ENCODE measurements around the gene HOXA3. TPM values are rescaled to one million over a fixed set of nuclear protein-coding genes. Genes with fewer than 3 reads are reported as not detected.
A peak's percentile ranks its signal among the peaks of the same experiment; 100 is the strongest.

HOXA3 gene
- total RNA-seq, 1 donor from 2014 or later, result 92.8 TPM

DNA sequence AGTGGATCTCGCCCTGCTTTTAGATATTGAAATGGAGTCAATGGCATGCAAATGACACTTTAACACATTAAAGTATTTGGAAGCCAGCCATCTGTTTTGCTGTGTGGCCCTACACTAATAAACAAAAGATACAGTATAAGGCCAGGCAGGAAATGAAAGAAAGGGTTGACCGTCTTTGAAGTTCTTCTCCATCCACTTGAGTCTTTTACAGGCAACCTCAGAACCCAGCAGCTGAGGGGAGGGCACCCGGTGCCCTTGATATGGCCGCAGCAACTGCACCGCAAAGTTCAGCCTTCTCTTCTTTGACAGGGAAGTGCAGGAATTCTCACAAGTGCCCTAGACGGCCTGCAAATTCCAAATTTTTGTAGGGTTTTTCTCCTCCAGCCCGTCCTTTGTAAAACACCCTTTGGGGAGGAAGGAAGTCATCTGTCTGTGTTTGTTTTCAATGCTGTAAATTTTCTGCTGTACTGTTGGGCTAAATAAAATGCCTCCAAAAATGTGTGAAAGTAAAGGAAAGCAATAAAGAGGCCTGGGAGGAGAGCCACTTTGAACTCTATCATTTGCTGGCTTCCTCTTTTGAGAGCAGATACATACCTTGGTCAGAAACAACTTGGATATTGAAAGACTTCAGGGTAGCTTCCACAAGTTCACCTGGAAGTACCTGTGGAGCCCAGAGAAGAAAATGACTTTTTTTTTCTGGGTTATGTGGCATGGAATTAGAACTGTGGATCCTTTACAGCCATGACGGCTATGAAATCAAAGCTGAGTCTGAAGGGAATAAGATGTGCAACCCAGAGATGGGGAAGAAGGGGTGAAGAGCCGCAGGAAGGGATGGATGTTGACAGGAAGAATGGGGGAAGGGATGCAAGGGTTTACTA is 60.2 kb downstream of the HOXA3 start:
- TF ChIP-seq, protein P1, sequence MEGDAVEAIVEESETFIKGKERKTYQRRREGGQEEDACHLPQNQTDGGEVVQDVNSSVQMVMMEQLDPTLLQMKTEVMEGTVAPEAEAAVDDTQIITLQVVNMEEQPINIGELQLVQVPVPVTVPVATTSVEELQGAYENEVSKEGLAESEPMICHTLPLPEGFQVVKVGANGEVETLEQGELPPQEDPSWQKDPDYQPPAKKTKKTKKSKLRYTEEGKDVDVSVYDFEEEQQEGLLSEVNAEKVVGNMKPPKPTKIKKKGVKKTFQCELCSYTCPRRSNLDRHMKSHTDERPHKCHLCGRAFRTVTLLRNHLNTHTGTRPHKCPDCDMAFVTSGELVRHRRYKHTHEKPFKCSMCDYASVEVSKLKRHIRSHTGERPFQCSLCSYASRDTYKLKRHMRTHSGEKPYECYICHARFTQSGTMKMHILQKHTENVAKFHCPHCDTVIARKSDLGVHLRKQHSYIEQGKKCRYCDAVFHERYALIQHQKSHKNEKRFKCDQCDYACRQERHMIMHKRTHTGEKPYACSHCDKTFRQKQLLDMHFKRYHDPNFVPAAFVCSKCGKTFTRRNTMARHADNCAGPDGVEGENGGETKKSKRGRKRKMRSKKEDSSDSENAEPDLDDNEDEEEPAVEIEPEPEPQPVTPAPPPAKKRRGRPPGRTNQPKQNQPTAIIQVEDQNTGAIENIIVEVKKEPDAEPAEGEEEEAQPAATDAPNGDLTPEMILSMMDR (conservative IDR thresholded peaks at IDR 0.05), result no peak
- Mint-ChIP-seq H3K4me3 (peak overlapping the region; percentile 78), H3K4me1 (ENCODE audit: unreplicated experiment) (peaks cover 52% of the 10 kb centered on the region), H3K36me3 (peaks cover 2% of the 10 kb centered on the region), H3K27me3 (peaks cover 36% of the 10 kb centered on the region), H3K27ac (peak overlapping the region; percentile 71), H3K9me3 (no peaks in the 10 kb centered on the region)
- no peak for DNase-seq (ENCODE audit: extremely low spot score, unreplicated experiment)

DNA sequence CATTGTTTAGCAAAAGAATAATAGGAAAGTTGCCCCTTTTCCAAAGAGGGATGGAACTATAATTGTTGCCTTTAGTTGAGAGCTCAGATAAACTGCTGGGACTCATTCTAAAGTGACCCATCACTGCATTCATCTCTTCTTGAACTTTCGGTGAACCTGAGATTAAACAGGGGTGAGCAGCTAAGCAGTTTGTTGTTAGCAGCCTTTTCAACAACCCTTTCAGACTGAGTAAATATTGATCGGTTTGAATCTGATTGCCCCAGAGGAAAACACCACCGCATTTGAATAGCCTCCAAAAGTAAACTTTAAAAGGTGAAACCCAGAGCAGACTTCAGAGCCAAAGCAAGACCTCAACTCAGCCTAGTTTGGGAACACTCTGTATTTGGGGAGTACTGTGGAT is 61.3 kb downstream of the HOXA3 start:
- no peak for DNase-seq (ENCODE audit: extremely low spot score, unreplicated experiment)
- Mint-ChIP-seq H3K27ac (peak overlapping the region; percentile 49), H3K4me3 (peak overlapping the region; percentile 57), H3K36me3 (no peaks in the 10 kb centered on the region), H3K27me3 (peaks cover 34% of the 10 kb centered on the region), H3K4me1 (ENCODE audit: unreplicated experiment) (peaks cover 50% of the 10 kb centered on the region), H3K9me3 (no peaks in the 10 kb centered on the region)
- TF ChIP-seq, protein P1 (conservative IDR thresholded peaks at IDR 0.05), result no peak

DNA sequence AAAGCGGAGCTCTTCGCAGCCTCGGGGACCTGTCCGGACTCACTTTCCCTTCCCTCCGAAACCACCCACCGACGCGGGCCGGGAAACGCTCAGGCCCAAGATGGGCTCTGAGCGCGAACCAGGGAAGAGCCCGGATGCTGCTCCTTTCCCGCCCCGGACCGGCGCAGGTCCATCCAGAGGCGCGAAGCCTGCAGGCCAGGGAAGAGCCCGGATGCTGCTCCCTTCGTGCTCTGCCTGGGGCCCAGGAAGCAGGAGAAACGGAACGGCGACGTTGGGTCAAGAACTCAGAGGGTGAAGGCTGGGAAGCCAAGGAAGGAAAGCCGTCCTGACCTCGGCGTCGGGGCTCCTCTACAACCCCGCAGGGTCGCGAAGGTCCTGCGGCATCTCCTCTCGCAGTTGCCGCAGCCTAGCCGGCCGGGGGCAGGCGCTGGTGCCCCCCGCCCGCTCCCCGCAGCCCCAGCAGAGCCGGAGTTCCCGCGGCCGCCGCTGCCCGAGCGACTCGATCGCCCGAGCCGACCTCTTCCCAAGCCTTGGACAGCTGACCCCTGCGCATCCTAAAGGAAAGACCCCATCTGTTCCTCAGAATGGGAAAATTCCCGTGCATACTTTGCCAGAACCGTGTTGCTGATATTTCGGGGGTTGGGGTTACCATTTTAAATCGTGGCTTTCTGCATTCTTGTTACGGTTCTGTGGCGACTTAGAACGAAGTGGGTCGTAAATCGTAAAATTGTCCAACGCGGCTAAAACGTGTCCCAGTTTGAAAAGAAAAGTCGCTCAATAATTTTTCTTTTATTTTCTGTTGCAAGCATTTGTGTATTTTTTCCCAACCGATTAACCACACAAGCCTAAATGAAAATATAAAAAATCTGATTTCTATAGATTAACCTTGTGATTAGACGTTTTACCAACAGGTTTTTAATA is 64.1 kb downstream of the HOXA3 start:
- Mint-ChIP-seq H3K36me3 (no peaks in the 10 kb centered on the region), H3K4me1 (ENCODE audit: unreplicated experiment) (peaks cover 36% of the 10 kb centered on the region), H3K4me3 (no peak overlapping the region), H3K9me3 (no peaks in the 10 kb centered on the region), H3K27me3 (peaks cover 10% of the 10 kb centered on the region), H3K27ac (no peak overlapping the region)
- DNase-seq (ENCODE audit: extremely low spot score, unreplicated experiment), result no peak
- TF ChIP-seq, protein P1 (conservative IDR thresholded peaks at IDR 0.05), result no peak

GRCh38 chr7:27083646-27084045 is 68.7 kb downstream of the HOXA3 start:
- Mint-ChIP-seq H3K9me3 (no peaks in the 10 kb centered on the region), H3K27me3 (no peaks in the 10 kb centered on the region), H3K36me3 (no peaks in the 10 kb centered on the region), H3K4me1 (ENCODE audit: unreplicated experiment) (peaks cover 12% of the 10 kb centered on the region), H3K4me3 (no peak overlapping the region), H3K27ac (no peak overlapping the region)
- DNase-seq (ENCODE audit: extremely low spot score, unreplicated experiment), result no peak
- TF ChIP-seq, protein P1 (conservative IDR thresholded peaks at IDR 0.05), result no peak

GRCh38 chr7:27082171-27082570 is 70.2 kb downstream of the HOXA3 start:
- Mint-ChIP-seq H3K4me1 (ENCODE audit: unreplicated experiment) (peaks cover 12% of the 10 kb centered on the region), H3K4me3 (no peak overlapping the region), H3K27ac (peak overlapping the region; percentile 91), H3K36me3 (no peaks in the 10 kb centered on the region), H3K9me3 (no peaks in the 10 kb centered on the region), H3K27me3 (no peaks in the 10 kb centered on the region)
- TF ChIP-seq, protein P1 (conservative IDR thresholded peaks at IDR 0.05), result no peak
- DNase-seq (ENCODE audit: extremely low spot score, unreplicated experiment), result no peak

Data from type B pancreatic cell (in vitro differentiated cells).